GM18868 (cell line): ENCODE measurements around the gene SIL1.

Experiments
- ATAC-seq: cut with Tn5 transposase; IDR thresholded peaks from one replicate; pipeline ENCODE4 v1.9.1; 2021; ENCODE audit warnings: mild to moderate bottlenecking, moderate library complexity; ENCODE audit not compliant: unreplicated experiment

SIL1 gene

DNA sequence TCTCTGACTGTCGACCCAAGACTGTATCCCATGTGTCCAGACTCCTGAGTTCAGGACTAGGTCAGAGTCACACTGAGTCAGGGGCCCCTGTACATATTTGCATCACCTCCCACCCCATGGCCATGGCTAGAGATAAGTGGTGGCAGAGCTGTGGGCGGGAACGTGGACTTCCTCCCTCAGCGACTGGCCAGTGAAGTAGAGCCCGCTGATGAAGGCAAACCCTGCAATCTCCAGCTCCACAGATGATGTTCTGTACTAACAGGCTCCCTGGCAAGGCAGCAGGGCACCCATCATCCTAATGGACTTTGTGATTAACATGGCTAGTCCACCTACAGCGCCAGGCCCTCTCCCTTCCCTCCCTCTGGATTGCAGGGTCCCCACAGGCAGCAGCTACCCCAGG lies 212.5 kb downstream of the SIL1 start:
- no peak for ATAC-seq

DNA sequence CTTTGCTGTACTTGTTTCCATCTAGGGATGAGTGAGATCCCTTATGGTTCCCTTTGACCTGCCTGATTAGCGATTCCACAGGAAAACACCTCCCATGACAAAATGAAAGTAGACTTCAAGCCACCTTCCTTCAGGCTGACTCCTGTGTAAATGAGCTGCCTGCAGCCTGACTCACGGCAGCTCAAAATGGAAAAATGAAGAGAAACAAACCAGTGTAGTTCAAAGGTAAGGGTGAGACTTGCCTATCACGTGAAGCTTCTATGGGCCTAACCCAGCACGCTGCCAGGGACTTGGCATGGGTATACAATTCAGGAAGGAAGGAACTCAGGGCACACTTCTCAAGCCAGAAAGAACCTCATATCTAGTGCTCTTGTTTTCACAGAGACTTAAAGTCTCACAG lies 212.9 kb downstream of the SIL1 start:
- no peak for ATAC-seq

DNA sequence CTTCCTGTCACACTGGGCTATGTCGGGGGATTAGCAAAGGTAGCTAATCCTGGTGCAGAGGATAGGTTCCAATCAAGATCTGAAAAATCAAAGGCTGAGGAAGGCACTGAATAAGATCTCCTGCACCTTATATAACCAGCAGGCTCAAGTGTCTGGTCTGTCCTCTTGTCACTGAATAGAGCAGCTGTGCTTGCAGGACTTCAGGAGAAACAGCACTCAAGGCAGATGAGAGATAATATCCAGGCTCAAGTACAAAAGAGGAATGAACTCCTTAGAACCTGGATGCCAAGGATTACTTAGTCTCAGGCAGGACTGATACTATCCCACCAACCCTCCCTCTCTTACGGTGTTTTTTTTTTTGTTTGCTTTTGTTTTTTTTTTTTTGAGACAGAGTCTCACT lies 214.2 kb downstream of the SIL1 start:
- ATAC-seq: no peak

DNA sequence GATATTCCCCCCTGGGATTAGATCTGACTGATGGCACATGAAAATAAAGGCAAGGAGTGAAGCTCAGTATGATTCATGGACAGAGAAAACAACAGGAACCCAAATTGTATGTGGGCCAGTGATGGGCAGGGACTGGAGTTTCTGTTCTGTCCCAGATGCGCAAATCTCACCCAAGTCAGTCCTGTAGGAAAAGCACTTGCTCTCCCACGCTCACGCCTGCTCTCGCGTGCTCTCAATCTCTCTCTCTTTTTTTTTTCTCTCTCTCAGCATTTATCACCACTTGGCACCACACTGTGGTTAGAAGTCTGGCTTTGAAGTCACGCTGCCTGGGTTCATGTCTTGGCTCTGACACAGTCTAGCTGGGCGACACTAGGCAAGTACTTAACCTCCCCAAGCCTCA lies 216.6 kb downstream of the SIL1 start:
- ATAC-seq: no peak

DNA sequence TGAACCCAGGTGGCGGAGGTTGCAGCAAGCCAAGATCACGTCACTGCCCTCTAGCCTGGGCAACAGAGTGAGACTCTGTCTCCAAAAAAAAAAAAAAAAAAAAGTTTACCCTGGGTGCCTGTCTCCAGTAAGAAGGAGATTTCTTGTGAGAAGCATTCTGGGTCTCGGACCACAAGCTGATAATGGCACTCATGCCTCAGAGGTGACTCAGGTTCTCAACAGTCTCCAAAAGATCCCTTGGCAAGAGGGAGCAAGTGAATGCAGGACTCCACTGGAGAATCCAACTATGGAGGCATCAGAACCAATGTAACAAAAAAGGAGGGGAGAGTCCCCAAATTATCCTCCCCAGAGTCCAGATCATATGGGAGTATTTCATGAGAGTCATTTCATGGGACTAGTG lies 217.0 kb downstream of the SIL1 start:
- no peak for ATAC-seq

DNA sequence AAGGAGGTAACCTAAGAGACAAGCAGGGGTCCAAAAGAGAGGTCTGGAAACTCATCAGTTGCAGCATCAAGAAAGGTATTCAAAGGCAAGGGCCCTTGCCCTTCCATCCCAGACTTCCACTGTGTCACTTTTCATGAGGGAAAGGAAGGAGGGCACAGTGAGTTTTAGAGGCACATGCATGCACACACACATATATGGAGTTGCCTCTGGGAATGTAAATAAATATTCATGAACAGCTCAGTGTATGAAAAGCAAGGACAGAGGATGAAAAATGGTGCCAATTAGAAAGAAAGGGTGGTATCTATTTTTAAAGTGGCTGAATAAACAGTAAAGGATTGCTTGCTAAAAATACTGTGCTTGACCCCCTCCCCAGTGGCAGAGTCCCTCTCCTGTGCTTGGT lies 217.7 kb downstream of the SIL1 start:
- no peak for ATAC-seq

DNA sequence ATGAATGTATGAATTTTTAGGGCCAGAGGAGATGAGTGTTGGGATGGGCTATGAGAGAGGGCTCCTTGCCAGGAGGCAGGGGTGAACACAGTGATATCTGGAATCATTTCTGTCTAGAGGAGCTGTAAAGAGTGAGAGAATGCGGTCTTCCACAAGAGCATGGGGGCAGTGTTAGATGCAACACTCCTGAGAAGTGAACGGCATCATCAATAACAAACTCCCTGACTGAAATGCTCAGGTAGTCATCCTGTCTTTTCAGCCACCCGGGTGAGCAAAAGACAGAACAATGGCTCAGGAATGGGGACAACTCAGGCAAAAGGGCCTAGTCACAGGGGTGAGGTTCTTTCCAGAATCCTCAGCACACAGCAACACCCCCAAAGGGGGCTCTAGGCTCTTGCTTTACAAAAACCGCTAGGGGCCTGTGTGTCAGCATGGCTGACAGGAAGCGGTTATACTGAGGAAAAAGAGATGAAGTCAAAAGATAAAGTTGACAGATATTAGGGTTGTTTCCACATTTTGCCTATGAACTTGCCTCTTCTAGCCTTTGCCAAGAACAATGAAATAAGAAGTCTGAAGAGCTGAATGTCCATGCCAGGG lies 218.4 kb downstream of the SIL1 start:
- ATAC-seq: no peak

DNA sequence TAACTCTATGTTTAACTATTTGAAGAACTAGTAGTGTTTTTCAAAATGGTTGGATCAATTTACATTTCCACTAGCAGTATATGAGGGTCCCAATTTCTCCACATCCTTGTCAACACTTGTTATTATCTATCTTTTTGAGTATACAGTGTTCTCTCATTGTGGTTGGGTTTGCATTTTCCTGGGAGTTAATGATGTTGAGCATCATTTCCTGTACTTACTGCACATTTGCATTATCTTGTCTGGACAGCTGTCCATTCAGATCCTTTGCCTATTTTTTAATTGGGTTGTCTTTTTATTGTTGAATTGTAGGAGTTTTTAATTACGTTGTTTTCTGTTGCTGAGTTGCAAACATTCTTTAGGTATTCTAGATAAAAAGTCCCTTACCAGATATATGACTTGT lies 219.6 kb downstream of the SIL1 start:
- no peak for ATAC-seq

DNA sequence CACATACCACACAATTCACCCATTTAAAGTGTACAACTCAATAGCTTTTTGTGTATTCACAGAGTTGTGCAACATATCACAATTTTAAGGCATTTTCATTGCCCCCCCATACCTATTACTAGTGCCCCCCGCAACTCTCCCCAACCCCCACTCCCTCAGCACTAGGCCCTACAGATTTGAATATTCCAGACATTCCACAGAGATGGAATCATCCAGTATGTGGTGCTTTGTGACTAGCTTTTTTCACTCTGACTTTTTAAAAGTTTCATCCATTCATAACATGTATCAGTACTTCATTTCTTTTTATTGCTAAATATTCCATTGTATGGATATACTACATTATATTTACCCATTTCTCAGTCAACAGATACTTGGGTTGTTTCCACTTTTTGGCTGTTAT lies 220.1 kb downstream of the SIL1 start:
- no peak for ATAC-seq

DNA sequence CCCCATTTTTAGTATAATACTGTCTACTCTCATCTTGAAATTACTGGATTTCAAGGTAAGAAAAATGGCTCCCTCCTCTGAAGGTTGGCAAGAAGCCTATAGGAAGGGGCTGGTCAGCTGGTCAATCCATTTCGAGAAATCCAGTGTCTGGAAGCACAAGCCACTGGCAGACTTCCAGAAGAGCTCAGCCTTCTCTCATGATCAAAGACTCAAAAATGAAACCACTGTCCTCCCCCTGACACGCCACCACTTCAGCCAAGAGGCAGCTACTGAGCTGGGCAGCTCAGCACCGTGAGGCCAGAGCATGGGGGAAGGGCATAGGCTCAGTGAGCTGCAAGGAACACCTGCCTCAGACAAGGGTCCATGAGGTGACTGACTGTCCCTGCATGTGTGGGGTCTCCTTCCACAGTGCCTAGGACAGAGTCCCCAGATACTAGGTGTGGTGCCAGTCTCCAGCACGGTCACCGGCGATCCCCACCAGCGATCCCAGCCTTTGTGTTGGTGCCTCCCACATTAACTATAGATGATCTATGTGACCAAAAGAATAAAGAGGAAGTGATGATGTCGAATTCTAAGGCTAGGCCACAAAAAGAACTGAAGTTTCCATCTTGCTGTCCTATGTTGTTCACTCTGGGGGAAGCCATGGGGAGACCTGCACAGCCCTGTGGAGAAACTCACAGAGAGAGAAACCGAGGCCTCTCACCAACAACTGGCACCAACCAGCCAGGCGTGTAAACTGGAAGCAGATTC lies 222.9 kb downstream of the SIL1 start:
- ATAC-seq: no peak

DNA sequence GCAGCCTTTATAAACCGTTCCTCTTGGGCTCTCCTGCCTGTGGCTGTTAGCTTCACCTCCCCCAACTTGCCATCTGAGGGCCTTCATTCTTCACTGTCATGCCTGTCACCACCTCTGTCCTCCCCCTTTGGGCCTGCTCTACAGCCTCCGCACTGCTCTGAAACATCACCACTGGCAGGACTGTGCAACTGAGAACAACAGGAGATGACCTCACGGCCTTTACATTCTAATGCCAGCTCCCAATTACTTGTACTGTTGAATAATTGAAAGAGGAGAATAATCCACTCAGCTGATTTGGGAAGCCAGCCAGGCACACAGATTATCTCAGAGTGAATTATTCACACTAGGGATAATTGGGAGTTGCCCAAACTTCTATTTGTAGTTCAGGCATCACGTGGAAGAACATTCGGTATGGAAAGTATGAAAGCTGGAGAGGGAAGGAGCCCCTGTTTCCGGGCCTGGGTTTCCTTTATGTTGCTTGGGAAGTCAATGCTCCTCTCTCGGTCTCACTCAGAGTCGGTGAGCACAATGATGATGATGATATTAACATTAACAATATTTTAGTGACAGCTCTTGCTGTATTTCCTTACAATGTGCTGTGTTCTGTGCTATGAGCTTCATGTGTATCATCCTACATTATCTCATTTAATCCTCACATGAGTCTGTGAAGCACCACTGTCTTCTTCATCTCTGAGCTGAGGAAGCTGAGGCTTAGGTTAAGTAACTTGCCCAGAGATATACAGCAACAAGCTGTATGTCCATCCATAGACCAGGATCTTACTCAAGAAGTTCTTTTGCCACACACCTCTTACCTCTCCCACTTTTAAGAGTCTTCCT lies 223.7 kb downstream of the SIL1 start:
- no peak for ATAC-seq

DNA sequence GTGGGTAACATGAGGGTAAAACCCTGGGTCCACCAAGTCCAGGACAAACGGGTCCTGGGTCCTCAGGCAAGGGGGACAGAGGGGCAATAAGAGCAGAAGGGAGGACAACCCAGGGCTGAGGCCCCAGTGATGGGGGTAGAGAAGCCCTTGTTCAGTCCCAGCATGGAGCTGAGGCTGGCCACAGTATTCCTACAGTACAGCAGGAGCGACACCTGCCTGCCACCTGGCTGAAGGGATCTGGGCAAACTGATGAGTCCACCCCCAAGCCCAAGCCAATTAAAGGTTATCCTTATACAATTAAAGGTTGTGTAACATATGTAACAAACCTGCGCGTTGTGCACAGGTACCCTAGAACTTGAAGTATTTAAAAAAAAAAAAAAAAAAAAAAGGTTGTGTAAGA lies 225.3 kb downstream of the SIL1 start:
- ATAC-seq: no peak

DNA sequence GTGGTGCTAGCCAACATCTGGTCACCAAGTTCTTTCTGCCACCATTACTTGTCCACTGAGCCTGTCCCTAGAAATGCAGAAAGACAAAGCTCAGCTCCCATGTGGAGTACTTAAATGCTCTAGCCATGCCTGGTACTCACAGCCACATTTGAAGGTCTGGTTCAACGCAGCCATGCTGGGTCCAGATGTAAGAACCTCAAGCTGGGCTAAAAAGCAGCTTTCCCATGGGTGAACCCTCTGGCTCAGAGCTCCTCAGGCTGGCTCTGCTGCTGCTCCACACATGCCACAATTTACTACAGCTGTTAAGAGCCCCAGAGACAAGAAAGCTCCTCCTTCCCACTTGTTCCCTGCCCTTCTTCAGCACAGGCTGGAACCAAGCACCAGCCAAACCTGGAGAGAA lies 225.9 kb downstream of the SIL1 start:
- no peak for ATAC-seq

DNA sequence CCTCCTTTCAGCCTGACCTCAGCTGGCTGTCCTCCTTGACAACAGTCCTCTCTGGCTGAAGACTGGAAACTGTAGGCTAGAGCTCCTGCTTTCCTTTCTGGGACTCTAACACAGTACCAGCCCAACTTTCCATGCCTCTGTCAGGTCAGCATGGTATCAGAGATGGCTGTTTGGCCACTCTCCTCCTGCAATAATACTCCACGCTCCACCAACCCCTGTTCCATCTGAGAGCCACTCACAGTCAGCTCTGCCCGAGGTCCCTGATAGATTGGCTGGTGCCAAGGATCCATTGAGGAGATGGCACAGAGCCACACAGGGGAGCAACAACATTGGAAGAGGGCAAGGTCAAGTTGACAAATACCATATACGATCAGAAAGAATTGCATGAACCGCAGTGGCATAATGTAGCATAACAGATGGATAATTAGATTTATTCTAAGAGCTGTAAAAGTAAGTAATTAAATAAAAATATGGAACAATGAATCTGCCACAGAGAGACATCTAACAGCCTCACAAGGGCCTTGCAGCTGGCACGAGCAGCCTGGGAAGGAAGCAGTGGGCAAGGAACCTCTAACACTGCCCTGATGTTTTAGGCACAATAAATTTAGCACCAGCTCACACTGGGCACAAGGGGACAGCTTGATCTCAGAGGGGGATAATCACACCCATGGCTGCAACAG lies 228.7 kb downstream of the SIL1 start:
- no peak for ATAC-seq

DNA sequence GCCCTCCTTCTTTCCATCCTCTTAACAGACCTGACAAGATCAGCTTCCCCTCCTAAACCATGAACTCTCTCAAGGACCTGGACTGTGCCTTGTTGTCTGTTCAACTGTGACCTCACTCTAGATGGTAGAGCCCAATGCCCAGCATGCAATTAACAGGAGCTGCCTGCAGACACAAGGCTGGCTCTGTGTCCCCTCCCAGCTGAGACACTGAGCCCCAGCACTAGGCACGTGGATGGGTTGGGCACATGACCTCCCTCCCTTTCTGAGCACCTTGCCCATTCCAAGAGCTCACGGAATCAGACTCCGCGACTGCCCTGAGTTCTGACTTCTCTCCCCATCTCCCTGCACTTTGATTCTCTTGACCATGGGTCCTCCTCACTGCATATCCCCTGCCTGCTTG lies 229.6 kb downstream of the SIL1 start:
- no peak for ATAC-seq

DNA sequence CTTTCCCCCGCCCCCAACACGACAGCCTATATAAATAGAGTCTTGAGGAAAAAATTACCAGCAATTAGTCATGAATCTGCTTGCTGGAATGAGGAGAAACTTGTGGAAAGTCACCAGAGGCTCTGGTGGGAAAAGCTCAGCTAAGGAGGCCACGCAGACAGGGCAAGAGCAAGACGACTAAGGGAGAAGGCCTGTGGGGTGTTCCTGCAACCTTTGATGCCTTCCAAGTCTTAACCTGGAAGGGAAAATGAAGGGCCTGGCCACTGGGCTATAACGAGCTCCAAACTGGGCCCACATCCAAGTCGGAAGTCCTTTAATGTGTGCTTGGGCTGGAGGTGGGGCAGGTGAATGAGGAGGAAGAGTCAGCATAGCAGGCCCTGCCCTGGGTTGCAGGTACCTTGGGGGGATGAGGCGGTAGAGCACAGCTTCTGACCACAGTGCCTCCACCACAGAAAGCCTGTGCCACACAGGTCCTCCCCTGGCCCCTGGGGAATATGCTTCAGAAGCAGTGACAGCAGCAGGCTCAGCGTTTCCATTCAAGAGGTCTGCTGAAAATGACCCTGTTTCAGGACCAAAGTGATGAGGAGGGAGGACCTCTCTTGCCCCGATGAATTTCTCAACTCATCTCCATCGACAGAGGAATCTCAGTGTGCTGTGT lies 230.2 kb downstream of the SIL1 start:
- ATAC-seq: no peak

DNA sequence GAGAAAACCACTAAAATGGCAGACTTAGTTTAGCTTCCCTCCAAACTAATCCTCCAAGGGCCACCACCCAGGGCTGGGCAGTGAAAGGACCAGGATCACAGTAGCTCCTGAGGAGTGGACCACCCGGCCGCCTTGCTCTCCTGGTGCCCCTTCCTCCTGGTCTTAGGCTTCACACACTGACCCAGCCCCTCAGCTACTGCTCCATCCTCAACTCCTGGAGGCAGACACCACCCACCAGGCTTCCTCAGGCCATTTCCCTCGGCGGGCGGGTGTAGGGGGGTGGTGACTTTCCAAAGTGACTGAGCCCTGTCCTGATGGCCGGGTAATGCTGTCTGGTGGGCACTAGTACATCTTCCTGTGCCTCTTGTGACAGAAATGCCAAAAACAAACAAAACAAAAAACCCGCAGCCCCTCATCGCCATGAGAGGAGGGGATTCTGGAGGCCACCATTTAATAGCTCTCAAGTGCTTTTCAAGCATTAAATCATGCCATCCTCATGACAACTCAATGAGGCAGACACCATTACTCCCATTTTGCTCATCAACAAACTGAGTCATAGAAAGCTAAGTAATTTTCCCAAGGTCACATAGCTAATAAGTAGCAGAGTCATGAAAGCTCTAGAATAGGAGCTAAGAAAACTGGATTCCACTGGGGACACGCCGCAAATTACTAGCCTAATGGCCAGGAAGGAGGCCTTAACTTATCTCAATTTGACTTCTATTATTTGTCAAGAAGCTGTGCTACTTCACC lies 231.8 kb downstream of the SIL1 start:
- ATAC-seq: no peak

DNA sequence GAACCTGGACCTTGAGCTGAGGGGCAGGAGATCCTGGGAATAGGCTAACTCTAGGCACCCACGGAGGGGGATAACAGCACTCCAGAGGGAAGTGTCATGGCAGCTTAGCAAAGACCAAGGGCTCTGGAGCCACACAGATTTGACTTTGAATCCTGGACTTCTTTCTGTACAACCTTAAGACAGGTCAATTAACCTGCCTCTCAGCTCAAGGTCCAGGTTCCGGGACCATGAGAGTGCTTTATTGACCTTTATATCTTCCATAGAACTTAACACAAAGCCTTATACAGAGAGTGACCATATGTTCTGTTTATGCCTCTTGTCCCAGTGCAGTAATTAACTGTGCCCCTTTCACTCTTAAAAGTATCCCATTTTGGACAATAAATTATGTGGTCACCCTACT lies 232.5 kb downstream of the SIL1 start:
- ATAC-seq: no peak

DNA sequence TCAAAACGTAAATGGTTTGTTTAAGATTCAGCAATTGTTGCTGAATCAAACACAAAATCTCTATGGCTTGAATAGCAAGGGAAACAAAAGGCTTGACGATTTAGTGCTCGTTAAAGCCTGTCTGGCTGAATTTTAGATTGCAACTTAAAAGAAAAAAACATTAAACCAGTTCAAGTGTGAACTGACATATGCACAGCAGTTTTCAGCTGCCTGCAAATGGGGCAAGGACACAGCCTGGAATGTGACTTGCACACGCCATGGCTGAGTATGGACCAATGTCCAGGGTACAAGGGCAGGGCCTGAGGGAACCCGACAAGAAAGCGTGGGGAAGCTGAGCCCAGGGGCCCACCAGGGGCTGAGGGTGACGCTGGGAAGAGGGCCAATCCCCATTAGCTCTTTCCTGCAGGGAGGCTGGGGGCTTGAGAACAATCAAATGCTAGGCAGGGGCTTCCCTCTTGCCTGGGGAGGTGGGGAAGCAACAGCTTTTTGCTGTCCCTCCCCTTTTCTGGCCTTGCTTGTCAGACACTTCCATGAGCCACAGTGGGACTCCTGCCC lies 233.4 kb downstream of the SIL1 start:
- ATAC-seq: no peak

DNA sequence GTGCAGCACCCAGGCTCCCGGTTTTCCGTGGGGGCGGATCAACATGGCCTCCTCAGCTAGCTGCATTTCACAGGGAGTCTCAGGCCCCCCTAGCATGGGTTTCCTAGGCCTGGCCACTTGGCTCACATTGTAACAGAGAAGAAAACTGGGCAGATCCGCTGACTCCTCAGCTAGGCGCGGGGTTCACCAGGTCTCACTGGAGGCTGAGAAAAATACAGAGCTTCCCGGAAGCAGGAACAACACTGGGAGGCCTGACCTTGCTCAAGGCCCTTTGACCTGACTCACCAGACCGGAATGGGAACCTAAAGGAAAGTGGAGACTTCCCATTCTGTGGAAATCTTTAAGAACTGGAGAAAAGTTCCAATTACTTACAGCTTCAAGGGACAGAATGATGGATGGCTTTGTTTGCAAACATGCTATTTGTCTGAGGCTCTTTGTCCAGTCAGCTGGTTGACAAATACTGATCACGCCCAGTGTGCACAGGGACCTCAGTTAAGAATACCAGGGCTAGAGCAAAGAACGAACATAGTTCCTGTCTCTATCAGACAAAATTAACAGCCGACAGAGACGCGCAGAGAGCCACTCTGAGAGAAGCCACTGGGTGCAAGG lies 234.3 kb downstream of the SIL1 start:
- no peak for ATAC-seq
